MCF 10A (cell line): ENCODE data around the gene EXOC4. TPM values are rescaled to one million over a fixed set of nuclear protein-coding genes. Genes with fewer than 3 reads are reported as not detected.

Experiments
- BruUV-seq: library from RNA; stranded (reverse); fragments of 400-500 nt; replicated peaks from 2 replicates; lab custom pipeline; 2021; lab: Mats Ljungman, UMichigan
- CTCF ChIA-PET: fragments of 300-600 bp; sonication (Branson Sonifier 250); formaldehyde crosslinking; extraction: SDS; loops from one replicate; lab custom pipeline; 2021; ENCODE audit warnings: antibody characterized with exemption, inconsistent platforms; lab: Yijun Ruan, JAX
- POLR2A ChIA-PET: fragments of 300-600, 350-650 bp; sonication (Branson Sonifier 250); formaldehyde crosslinking; extraction: SDS; loops from one replicate; lab custom pipeline; 2020; ENCODE audit warnings: antibody characterized with exemption, inconsistent platforms; lab: Yijun Ruan, JAX
- DNase-seq: peaks from one replicate; pipeline ENCODE4 v3.0.0-alpha.2; 2018; ENCODE audit not compliant: unreplicated experiment
- H3K27ac Mint-ChIP-seq: one replicate; pipeline ENCODE4 v1.8.0; 2022; ENCODE audit warnings: mild to moderate bottlenecking, low read depth, mixed read lengths; ENCODE audit not compliant: unreplicated experiment
- H3K27me3 Mint-ChIP-seq: one replicate; pipeline ENCODE4 v1.8.0; 2022; ENCODE audit warnings: mixed read lengths; ENCODE audit not compliant: insufficient read depth, unreplicated experiment
- H3K36me3 Mint-ChIP-seq: one replicate; pipeline ENCODE4 v1.8.0; 2022; ENCODE audit warnings: mild to moderate bottlenecking, moderate library complexity, mixed read lengths; ENCODE audit not compliant: insufficient read depth, unreplicated experiment
- H3K4me1 Mint-ChIP-seq: one replicate; pipeline ENCODE4 v1.8.0; 2022; ENCODE audit warnings: mixed read lengths; ENCODE audit not compliant: insufficient read depth, unreplicated experiment
- H3K4me3 Mint-ChIP-seq: one replicate; pipeline ENCODE4 v1.8.0; 2022; ENCODE audit warnings: mild to moderate bottlenecking, moderate library complexity, mixed read lengths; ENCODE audit not compliant: unreplicated experiment
- H3K9me3 Mint-ChIP-seq: one replicate; pipeline ENCODE4 v1.8.0; 2022; ENCODE audit warnings: mixed read lengths; ENCODE audit not compliant: unreplicated experiment
- CTCF ChIP-seq: fragments of 200-600 bp; IDR thresholded peaks from one replicate; pipeline ENCODE4 v1.8.0; 2022; ENCODE audit warnings: antibody characterized with exemption, mild to moderate bottlenecking; ENCODE audit not compliant: unreplicated experiment
- intact Hi-C: fragments of 100-400 bp; cut with micrococcal nuclease; formaldehyde crosslinking; loops from 2 replicates; pipeline ENCODE4 v1.14.1; 2022
- total RNA-seq: library from RNA; stranded (reverse); gene quantifications from 2 replicates; pipeline ENCODE4 v1.2.3, GENCODE V29; 2022

The EXOC4 gene
- total RNA-seq, 1 experiment from 2014 or later: 105 TPM

- no peak for TF ChIP-seq CTCF
- no peak for DNase-seq
- no TSS peak for BruUV-seq
- Mint-ChIP-seq H3K27me3 (no peaks in the 10 kb centered on the region), H3K4me3 (no peak overlapping the region), H3K27ac (no peak overlapping the region), H3K4me1 (peaks cover 5% of the 10 kb centered on the region), H3K9me3 (peaks cover 7% of the 10 kb centered on the region), H3K36me3 (peaks cover 7% of the 10 kb centered on the region)
- ChIA-PET CTCF (no interaction called here), POLR2A (interaction anchor here (0.7 to 1.1 kb wide), 3 partner anchors 9 to 503 kb away, joined by 3 to 4 read pairs (median 3); no protein-coding TSS in a partner anchor)
- intact Hi-C loops: loop anchor here (10.0 kb wide), 1 partner anchor 486 kb away; no protein-coding TSS in a partner anchor
Observed at GRCh38 chr7:133369130-133369529, 116.3 kb downstream of the EXOC4 start.

DNA sequence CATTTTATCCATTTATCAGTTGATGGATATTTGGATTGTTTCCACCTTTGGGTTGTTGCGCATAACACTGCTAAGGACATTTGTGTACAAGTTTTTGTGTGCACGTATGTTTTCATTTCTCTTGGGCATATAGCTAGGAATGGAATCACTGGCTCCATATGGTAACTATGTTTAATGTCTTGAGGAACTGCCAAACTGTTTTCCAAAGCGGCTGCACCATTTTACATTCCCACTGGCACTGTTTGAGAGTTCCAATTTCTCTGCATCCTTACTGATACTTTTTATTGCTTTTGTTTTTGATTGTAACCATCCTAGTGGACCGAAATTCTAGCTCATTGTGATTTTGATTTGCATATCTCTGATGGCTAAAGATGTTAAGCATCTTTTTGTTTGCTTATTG, 118.7 kb downstream of the EXOC4 start:
- ChIA-PET POLR2A (no interaction called here), CTCF (interaction anchor here (0.6 to 0.7 kb wide), 2 partner anchors 179 to 1882 kb away, joined by 3 read pairs; no protein-coding TSS in a partner anchor)
- no peak overlapping the region for H3K27ac Mint-ChIP-seq
- H3K4me1 Mint-ChIP-seq: no peaks in the 10 kb centered on the region
- no TSS peak for BruUV-seq
- no peak for TF ChIP-seq CTCF
- H3K36me3 Mint-ChIP-seq: peaks cover 10% of the 10 kb centered on the region
- peaks cover 7% of the 10 kb centered on the region for H3K9me3 Mint-ChIP-seq
- no peaks in the 10 kb centered on the region for H3K27me3 Mint-ChIP-seq
- DNase-seq: no peak
- H3K4me3 Mint-ChIP-seq: no peak overlapping the region
- intact Hi-C loops: no loop called here

DNA sequence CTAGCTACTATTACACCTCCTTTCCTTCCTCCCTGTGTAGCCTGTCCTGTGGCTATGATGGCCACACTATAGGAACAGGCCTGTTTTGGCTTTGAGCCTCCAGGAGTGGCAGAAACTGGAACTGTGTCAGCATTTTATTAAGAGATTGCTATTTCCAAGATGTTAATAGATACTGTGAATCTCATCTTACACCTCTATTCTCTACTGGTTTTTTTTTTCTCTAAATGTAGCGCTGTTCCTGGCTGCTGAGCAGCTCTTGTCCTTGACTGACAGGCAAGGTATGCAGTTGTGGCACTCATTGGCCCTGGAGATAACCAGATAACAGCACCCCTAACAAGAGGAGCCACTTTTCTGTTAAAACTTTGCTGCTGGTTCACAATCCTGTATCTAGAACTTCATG, 119.5 kb downstream of the EXOC4 start:
- H3K36me3 Mint-ChIP-seq: peaks cover 4% of the 10 kb centered on the region
- CTCF ChIA-PET: interaction anchor here (0.7 kb wide), 1 partner anchor 179 kb away, joined by 3 read pairs; no protein-coding TSS in a partner anchor
- H3K27ac Mint-ChIP-seq: no peak overlapping the region
- TF ChIP-seq CTCF: no peak
- intact Hi-C loops: no loop called here
- peaks cover 4% of the 10 kb centered on the region for H3K9me3 Mint-ChIP-seq
- H3K4me1 Mint-ChIP-seq: no peaks in the 10 kb centered on the region
- H3K27me3 Mint-ChIP-seq: no peaks in the 10 kb centered on the region
- DNase-seq: no peak
- no peak overlapping the region for H3K4me3 Mint-ChIP-seq
- no TSS peak for BruUV-seq
- POLR2A ChIA-PET: interaction anchor here (1.0 kb wide), 1 partner anchor 14 kb away, joined by 3 read pairs; no protein-coding TSS in a partner anchor

DNA sequence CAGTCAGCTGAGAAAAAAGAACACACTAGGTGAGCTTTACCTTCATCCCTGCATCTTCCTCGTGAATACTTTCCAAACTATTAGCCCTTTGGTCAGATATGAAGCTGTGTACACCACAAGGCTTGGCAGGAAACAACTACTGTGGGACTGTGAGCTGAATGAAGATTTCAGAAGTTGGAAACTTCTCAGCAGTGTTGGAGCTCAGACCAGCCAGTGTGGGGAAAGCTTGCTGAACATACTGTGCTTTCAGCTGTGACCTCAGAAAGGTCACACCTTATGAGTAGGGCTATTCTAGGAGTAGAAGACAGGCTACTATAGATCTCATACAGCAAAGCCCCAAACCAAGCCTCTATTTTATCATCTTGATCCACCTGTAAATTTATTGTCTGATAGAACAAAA, 123.6 kb downstream of the EXOC4 start:
- BruUV-seq: no TSS peak
- CTCF ChIA-PET: interaction anchor here (0.8 kb wide), 1 partner anchor 59 kb away, joined by 4 read pairs; no protein-coding TSS in a partner anchor

More for the DNA sequence above, 123.6 kb downstream of the EXOC4 start:
- H3K4me1 Mint-ChIP-seq: no peaks in the 10 kb centered on the region
- no peak overlapping the region for H3K27ac Mint-ChIP-seq
- POLR2A ChIA-PET: interaction anchor here (1.0 kb wide), 1 partner anchor 23 kb away, joined by 3 read pairs; no protein-coding TSS in a partner anchor
- H3K9me3 Mint-ChIP-seq: peaks cover 15% of the 10 kb centered on the region
- DNase-seq: no peak
- intact Hi-C loops: no loop called here
- no peak overlapping the region for H3K4me3 Mint-ChIP-seq
- H3K36me3 Mint-ChIP-seq: peaks cover 4% of the 10 kb centered on the region
- no peak for TF ChIP-seq CTCF
- H3K27me3 Mint-ChIP-seq: no peaks in the 10 kb centered on the region
